ENCODE results near the gene KIF11. TPM values are rescaled to one million over a fixed set of nuclear protein-coding genes. Genes with fewer than 3 reads are reported as not detected.
A peak's percentile ranks its signal among the peaks of the same experiment; 100 is the strongest.

Gene KIF11
- polyA plus RNA-seq, 1 experiment, result 4.3 TPM

DNA sequence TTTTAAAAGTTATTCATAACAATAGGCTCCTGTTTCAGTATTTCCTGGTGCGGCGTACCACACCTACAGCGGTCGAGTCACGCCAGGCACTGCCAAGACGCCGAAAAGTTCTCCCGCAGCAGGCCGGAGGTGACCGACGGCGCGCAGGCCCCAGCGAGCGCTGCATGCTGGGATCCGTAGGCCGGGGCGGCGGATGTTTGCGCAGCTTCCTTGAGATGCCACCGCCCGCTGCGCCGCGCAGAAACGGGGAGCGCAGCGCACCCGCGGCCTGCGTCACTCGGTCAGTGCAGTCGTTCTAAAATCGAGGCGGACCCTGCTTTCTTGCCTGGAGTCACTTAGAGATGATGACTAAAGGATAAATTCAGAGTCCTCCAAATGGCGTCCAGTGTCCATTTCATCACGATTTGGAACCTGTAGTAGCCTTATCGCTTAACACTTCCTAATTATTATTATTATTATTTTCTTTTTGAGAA is 1.3 kb upstream of the KIF11 start:
- ChIA-PET CTCF (interaction anchor here (0.6 to 2.0 kb wide), 8 partner anchors 10 to 292 kb away, joined by 3 to 14 read pairs (median 5); no protein-coding TSS in a partner anchor), POLR2A (interaction anchor here (0.5 to 1.1 kb wide), 2 partner anchors 98 to 960 kb away, joined by 4 read pairs; partner anchors contain the start of gene HHEX)
- Histone ChIP-seq H3K4me3 (ENCODE audit: low read depth, low read length) (peak overlapping the region; percentile 86), H3K36me3 (ENCODE audit: control insufficient read depth, insufficient read depth, low read length) (no peaks in the 10 kb centered on the region), H3K27me3 (ENCODE audit: control insufficient read depth, insufficient read depth, low read length) (no peaks in the 10 kb centered on the region)
- TF ChIP-seq, protein P1, sequence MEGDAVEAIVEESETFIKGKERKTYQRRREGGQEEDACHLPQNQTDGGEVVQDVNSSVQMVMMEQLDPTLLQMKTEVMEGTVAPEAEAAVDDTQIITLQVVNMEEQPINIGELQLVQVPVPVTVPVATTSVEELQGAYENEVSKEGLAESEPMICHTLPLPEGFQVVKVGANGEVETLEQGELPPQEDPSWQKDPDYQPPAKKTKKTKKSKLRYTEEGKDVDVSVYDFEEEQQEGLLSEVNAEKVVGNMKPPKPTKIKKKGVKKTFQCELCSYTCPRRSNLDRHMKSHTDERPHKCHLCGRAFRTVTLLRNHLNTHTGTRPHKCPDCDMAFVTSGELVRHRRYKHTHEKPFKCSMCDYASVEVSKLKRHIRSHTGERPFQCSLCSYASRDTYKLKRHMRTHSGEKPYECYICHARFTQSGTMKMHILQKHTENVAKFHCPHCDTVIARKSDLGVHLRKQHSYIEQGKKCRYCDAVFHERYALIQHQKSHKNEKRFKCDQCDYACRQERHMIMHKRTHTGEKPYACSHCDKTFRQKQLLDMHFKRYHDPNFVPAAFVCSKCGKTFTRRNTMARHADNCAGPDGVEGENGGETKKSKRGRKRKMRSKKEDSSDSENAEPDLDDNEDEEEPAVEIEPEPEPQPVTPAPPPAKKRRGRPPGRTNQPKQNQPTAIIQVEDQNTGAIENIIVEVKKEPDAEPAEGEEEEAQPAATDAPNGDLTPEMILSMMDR (IDR thresholded peaks at IDR 0.05; ENCODE audit: insufficient read depth, low read depth, low read length), result no peak
- DNase-seq (ENCODE audit: low read depth), result peak; percentile 74

DNA sequence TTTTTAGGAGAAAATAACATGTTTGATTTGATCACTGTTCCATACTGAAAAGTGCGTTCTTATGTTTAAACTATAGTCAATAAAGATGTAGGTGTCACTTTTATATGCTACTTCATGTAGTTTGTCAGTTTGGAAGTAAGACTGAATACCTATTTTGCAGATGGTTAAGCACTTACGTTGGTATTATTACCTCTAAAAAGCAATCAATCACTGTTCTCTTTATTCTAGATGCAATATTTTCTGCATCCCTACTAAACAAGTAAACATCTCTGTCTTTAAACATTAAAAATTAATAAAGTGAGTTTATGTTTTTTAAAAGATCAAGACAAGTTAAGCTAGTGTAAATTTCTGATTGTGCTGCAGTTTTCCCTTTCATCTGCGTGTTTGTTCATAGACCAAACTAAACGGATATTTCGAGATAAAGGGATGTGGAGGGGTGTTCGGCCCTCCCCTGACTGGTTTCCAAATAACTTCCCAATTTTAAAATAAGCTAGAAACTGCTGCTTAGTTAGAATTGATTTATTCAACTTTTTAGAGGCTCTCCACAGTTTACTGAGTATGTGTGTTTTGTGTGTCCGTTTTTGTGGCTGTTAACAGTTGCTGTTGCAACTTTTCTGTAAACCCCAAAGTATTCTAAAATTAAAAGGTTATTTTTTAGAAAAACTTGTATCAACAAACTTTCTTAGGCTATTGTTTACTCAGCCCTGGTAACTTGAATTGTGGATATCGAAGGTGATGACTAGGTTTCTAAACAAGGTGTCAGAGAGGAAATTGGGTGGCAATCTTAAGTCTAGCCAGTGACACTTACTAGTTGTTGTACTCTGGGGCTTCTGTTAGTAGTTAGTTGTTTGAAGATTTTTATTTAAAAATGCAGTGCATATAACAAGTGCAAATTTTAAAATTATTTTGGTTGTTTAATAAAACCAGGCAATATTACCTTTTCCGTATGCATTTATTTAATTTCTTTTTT is 974 bp downstream of the KIF11 start:
- H3K36me3 ChIP-seq (ENCODE audit: control insufficient read depth, insufficient read depth, low read length), result no peaks in the 10 kb centered on the region
- CTCF ChIA-PET, result no interaction called here
- no peak for DNase-seq (ENCODE audit: low read depth)
- no peaks in the 10 kb centered on the region for H3K27me3 ChIP-seq (ENCODE audit: control insufficient read depth, insufficient read depth, low read length)
- TF ChIP-seq, protein P1 (IDR thresholded peaks at IDR 0.05; ENCODE audit: insufficient read depth, low read depth, low read length), result no peak
- peak overlapping the region; percentile 86 for H3K4me3 ChIP-seq (ENCODE audit: low read depth, low read length)
- POLR2A ChIA-PET, result no interaction called here

DNA sequence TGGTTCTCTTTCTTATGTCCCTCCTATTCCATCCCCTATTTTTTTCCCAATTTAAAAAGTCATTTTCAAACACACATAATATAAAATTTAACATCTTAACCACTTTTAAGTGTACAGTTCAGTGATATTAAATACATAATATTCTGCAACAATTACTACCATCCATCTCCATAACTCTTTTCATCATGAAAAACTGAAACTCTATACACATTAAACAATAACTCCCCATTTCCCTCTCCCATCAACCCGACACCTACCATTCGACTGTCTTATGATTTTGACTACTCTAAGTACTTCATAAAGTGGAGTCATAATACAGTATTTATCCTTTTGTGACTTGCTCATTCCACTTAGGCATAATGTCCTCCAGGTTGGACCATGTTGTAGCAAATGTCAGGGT is 2.6 kb downstream of the KIF11 start:
- ChIA-PET POLR2A (no interaction called here), CTCF (no interaction called here)
- no peaks in the 10 kb centered on the region for H3K36me3 ChIP-seq (ENCODE audit: control insufficient read depth, insufficient read depth, low read length)
- H3K27me3 ChIP-seq (ENCODE audit: control insufficient read depth, insufficient read depth, low read length), result no peaks in the 10 kb centered on the region
- DNase-seq (ENCODE audit: low read depth), result no peak
- H3K4me3 ChIP-seq (ENCODE audit: low read depth, low read length), result no peak overlapping the region
- TF ChIP-seq, protein P1 (IDR thresholded peaks at IDR 0.05; ENCODE audit: insufficient read depth, low read depth, low read length), result no peak

DNA sequence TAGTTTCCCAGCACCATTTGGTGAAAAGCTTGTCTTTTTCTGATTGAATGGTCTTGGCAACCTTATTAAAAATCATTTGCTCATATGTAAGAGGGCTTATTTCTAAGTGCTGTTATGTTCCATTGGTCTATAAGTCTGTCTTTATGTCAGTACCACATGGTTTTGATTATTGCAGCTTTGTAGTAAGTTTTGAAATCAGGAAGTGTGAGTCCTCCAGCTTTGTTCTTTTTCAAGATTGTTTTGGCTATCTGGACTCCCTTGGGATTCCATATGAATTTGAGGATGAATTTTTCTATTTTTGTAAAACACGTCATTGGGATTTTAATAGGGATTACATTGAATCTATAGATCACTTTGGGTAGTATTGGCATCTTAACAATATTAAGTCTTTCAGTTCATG is 5.4 kb downstream of the KIF11 start:
- POLR2A ChIA-PET, result interaction anchor here (0.5 kb wide), 1 partner anchor 243 kb away, joined by 3 read pairs; no protein-coding TSS in a partner anchor
- Histone ChIP-seq H3K4me3 (ENCODE audit: low read depth, low read length) (no peak overlapping the region), H3K36me3 (ENCODE audit: control insufficient read depth, insufficient read depth, low read length) (no peaks in the 10 kb centered on the region), H3K27me3 (ENCODE audit: control insufficient read depth, insufficient read depth, low read length) (no peaks in the 10 kb centered on the region)
- TF ChIP-seq, protein P1 (IDR thresholded peaks at IDR 0.05; ENCODE audit: insufficient read depth, low read depth, low read length), result no peak
- CTCF ChIA-PET, result interaction anchor here (1.3 kb wide), 1 partner anchor 8 kb away, joined by 3 read pairs; no protein-coding TSS in a partner anchor
- DNase-seq (ENCODE audit: low read depth), result no peak

DNA sequence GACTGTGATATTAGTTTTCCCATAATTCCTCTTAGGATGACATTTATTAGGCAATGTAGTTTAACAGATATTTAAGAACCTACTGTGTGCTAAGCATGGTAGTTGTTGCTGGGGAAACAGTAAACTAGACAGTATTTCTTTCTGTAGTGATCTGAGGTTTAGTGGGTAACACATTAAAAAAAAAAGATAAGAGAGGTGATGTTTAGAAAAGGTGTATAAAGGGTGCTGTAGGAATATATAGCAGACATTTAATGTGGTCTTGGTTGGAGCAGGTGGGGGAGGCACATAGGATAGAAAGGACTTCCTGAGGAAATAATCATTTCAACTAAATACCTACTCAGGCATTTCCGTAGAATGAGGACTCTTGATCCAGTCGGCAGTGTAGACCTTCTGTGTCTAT is 11.9 kb downstream of the KIF11 start:
- ChIA-PET POLR2A (no interaction called here), CTCF (no interaction called here)
- TF ChIP-seq, protein P1 (IDR thresholded peaks at IDR 0.05; ENCODE audit: insufficient read depth, low read depth, low read length), result no peak
- DNase-seq (ENCODE audit: low read depth), result no peak
- H3K4me3 ChIP-seq (ENCODE audit: low read depth, low read length), result no peak overlapping the region
- no peaks in the 10 kb centered on the region for H3K27me3 ChIP-seq (ENCODE audit: control insufficient read depth, insufficient read depth, low read length)
- no peaks in the 10 kb centered on the region for H3K36me3 ChIP-seq (ENCODE audit: control insufficient read depth, insufficient read depth, low read length)
